H1 (cell line): ENCODE measurements around the gene MAP3K14. TPM values are rescaled to one million over a fixed set of nuclear protein-coding genes. Genes with fewer than 3 reads are reported as not detected.

Experiments used
- CTCF ChIA-PET: fragments of 300-600 bp; sonication (Branson Sonifier 250); formaldehyde crosslinking; loops from one replicate; lab custom pipeline; 2021; ENCODE audit not compliant: partially characterized antibody; lab: Charles Lee
- POLR2A ChIA-PET: fragments of 300-600 bp; sonication (Branson Sonifier 250); formaldehyde crosslinking; loops from one replicate; lab custom pipeline; 2021; ENCODE audit warnings: inconsistent platforms; ENCODE audit not compliant: partially characterized antibody; lab: Charles Lee
- DNase-seq, 2 experiments: peaks; one replicate each; pipeline versions ENCODE4 v3.0.0 to v3.0.0-alpha.2; 2010 to 2022; ENCODE audit warnings: low spot score in 2 of 2, low read depth in 1 of 2, mixed read lengths in 1 of 2
- FAIRE-seq: peaks from 2 replicates; lab custom pipeline; 2011; peaks lifted over from hg19 to GRCh38; lab: Jason Lieb, UNC
- H2AFZ ChIP-seq: 2 replicates; pipeline ENCODE4 v1.8.1; 2012; ENCODE audit warnings: low read length, inconsistent platforms
- H2AK5ac ChIP-seq: 2 replicates; pipeline ENCODE4 v1.6.1; 2013; ENCODE audit warnings: low read depth, low read length
- H2BK120ac ChIP-seq: replicated peaks from 2 replicates; pipeline ENCODE3; 2013; ENCODE audit warnings: low read depth, low read length, inconsistent platforms
- H2BK12ac ChIP-seq: 2 replicates; pipeline ENCODE4 v1.6.1; 2013; ENCODE audit warnings: low read depth, low read length
- H2BK15ac ChIP-seq: 2 replicates; pipeline ENCODE4 v1.6.1; 2013; ENCODE audit warnings: low read length
- H2BK20ac ChIP-seq: 2 replicates; pipeline ENCODE4 v1.6.1; 2013; ENCODE audit warnings: low read length
- H2BK5ac ChIP-seq: 2 replicates; pipeline ENCODE4 v1.6.1; 2013; ENCODE audit warnings: low read depth, low read length
- H3K14ac ChIP-seq: 2 replicates; pipeline ENCODE4 v1.6.1; 2013; ENCODE audit warnings: inconsistent platforms; ENCODE audit not compliant: insufficient read length
- H3K18ac ChIP-seq: 2 replicates; pipeline ENCODE4 v1.6.1; 2013; ENCODE audit warnings: low read length; ENCODE audit errors: extremely low read depth
- H3K23ac ChIP-seq: 2 replicates; pipeline ENCODE4 v1.6.1; 2013; ENCODE audit warnings: inconsistent platforms; ENCODE audit not compliant: insufficient read length
- H3K23me2 ChIP-seq: 2 replicates; pipeline ENCODE4 v1.6.1; 2013; ENCODE audit warnings: low read depth, low read length
- H3K27ac ChIP-seq: 2 replicates; pipeline ENCODE4 v1.6.1; 2011; ENCODE audit warnings: low read depth, low read length, inconsistent platforms
- H3K27me3 ChIP-seq, 4 experiments: replicated peaks in 1 of 4; 1 replicate in 1 of 4; 2 replicates in 3 of 4; pipeline versions ENCODE4 v1.6.1 to v1.8.1; 2011 to 2013; ENCODE audit warnings: low read length in 3 of 4, mild to moderate bottlenecking in 3 of 4, inconsistent platforms in 2 of 4, mixed read lengths in 2 of 4, moderate library complexity in 1 of 4; ENCODE audit not compliant: control insufficient read depth in 3 of 4, insufficient read depth in 3 of 4; ENCODE audit errors: extremely low read depth in 1 of 4
- H3K36me3 ChIP-seq, 4 experiments: 2 replicates each; pipeline versions ENCODE4 v1.6.1 to v1.8.1; 2011 to 2013; ENCODE audit warnings: mild to moderate bottlenecking in 4 of 4, low read length in 3 of 4, moderate library complexity in 2 of 4, control low read depth in 1 of 4, inconsistent platforms in 1 of 4; ENCODE audit not compliant: insufficient read depth in 4 of 4, control insufficient read depth in 2 of 4
- H3K4ac ChIP-seq: replicated peaks from 2 replicates; pipeline ENCODE3; 2013; ENCODE audit warnings: low read length, low read depth, mixed read lengths, inconsistent platforms; ENCODE audit not compliant: insufficient read length
- H3K4me1 ChIP-seq, 4 experiments: replicated peaks in 1 of 4; 1 replicate in 1 of 4; 2 replicates in 3 of 4; pipeline versions ENCODE4 v1.6.1 to v1.8.1; 2011 to 2013; ENCODE audit warnings: low read length in 3 of 4, inconsistent platforms in 2 of 4, mixed read lengths in 1 of 4; ENCODE audit not compliant: insufficient read depth in 4 of 4, control insufficient read depth in 3 of 4
- H3K4me2 ChIP-seq, 2 experiments: 2 replicates each; pipeline versions ENCODE4 v1.6.1 to v1.8.1; 2011 to 2013; ENCODE audit warnings: low read depth in 2 of 2, low read length in 2 of 2, control low read depth in 1 of 2, inconsistent platforms in 1 of 2, mild to moderate bottlenecking in 1 of 2; ENCODE audit not compliant: insufficient read depth in 1 of 2
- H3K4me3 ChIP-seq, 4 experiments: fragments of 200-600, 300-600 bp in 1 of 4; sonication (generic), shearing (Covaris generic), sonication (Bioruptor Twin) in 1 of 4; 2 replicates each; pipeline versions ENCODE4 v1.5.1 to v1.8.1; 2011 to 2016; ENCODE audit warnings: low read length in 4 of 4, low read depth in 3 of 4, control low read depth in 2 of 4, inconsistent platforms in 2 of 4, mild to moderate bottlenecking in 2 of 4, mixed read lengths in 1 of 4, moderate library complexity in 1 of 4; ENCODE audit not compliant: insufficient read depth in 2 of 4; ENCODE audit errors: extremely low read depth in 1 of 4
- H3K56ac ChIP-seq: replicated peaks from 2 replicates; pipeline ENCODE3; 2013; ENCODE audit warnings: low read depth, mild to moderate bottlenecking, mixed read lengths, low read length, inconsistent platforms; ENCODE audit not compliant: insufficient read length
- H3K79me1 ChIP-seq: 2 replicates; pipeline ENCODE4 v1.6.1; 2013; ENCODE audit warnings: low read depth, low read length, control low read depth
- H3K79me2 ChIP-seq, 2 experiments: 2 replicates each; pipeline versions ENCODE4 v1.6.1 to v1.8.1; 2012 to 2013; ENCODE audit warnings: low read length in 2 of 2, mild to moderate bottlenecking in 2 of 2, inconsistent platforms in 1 of 2; ENCODE audit not compliant: insufficient read depth in 2 of 2, control insufficient read depth in 1 of 2
- H3K9ac ChIP-seq, 4 experiments: replicated peaks in 1 of 4; 1 replicate in 1 of 4; 2 replicates in 3 of 4; pipeline versions ENCODE4 v1.6.1 to v1.8.1; 2011 to 2013; ENCODE audit warnings: low read depth in 3 of 4, low read length in 3 of 4, control low read depth in 2 of 4, mild to moderate bottlenecking in 2 of 4, moderate library complexity in 2 of 4, inconsistent platforms in 1 of 4; ENCODE audit errors: extremely low read depth in 1 of 4
- H3K9me3 ChIP-seq, 2 experiments: 2 replicates each; pipeline versions ENCODE4 v1.6.1 to v1.8.1; 2012 to 2013; ENCODE audit warnings: mild to moderate bottlenecking in 2 of 2, moderate library complexity in 2 of 2, control low read depth in 1 of 2, inconsistent platforms in 1 of 2, low read depth in 1 of 2, low read length in 1 of 2, mixed read lengths in 1 of 2; ENCODE audit not compliant: insufficient read depth in 2 of 2
- H4K20me1 ChIP-seq, 2 experiments: replicated peaks in 1 of 2; 2 replicates each; pipeline versions ENCODE3 to v1.8.1; 2011 to 2013; ENCODE audit warnings: inconsistent platforms in 2 of 2, low read length in 2 of 2, mild to moderate bottlenecking in 1 of 2; ENCODE audit not compliant: insufficient read depth in 2 of 2, control insufficient read depth in 1 of 2
- H4K5ac ChIP-seq: 2 replicates; pipeline ENCODE4 v1.6.1; 2013; ENCODE audit warnings: low read length, low read depth, mixed read lengths, inconsistent platforms; ENCODE audit not compliant: insufficient read length
- H4K8ac ChIP-seq: 2 replicates; pipeline ENCODE4 v1.8.0; 2013; ENCODE audit warnings: mild to moderate bottlenecking, moderate library complexity, low read length, inconsistent platforms; ENCODE audit not compliant: insufficient read depth; ENCODE audit errors: extremely low read depth
- H4K91ac ChIP-seq: replicated peaks from 2 replicates; pipeline ENCODE3; 2013; ENCODE audit warnings: low read length, mixed read lengths, inconsistent platforms; ENCODE audit not compliant: insufficient read length
- ASH2L ChIP-seq: fragments of 200-600, 300-600 bp; sonication (generic); IDR thresholded peaks from one replicate; pipeline ENCODE4 v1.7.1; 2017; ENCODE audit warnings: low read length
- KDM1A ChIP-seq: fragments of 200-600, 300-600 bp; sonication (generic); IDR thresholded peaks from 2 replicates; pipeline ENCODE4 v1.7.1; 2016; ENCODE audit warnings: mild to moderate bottlenecking, low read length, borderline replicate concordance
- NANOG ChIP-seq: IDR thresholded peaks from 2 replicates; pipeline ENCODE4 v1.6.1; 2011; ENCODE audit warnings: low read length, low read depth, mild to moderate bottlenecking, inconsistent platforms; ENCODE audit not compliant: insufficient read depth, poor library complexity, severe bottlenecking
- WGBS, 2 experiments: shearing (Covaris generic) in 1 of 2; methylation state at CpG; one replicate each; pipeline versions ENCODE4 v1.1.6 to v1.1.7; 2013 to 2015; ENCODE audit warnings: low lambda C conversion rate in 2 of 2, mixed read lengths in 2 of 2, inconsistent platforms in 1 of 2, low coverage in 1 of 2, missing lambda C conversion rate in 1 of 2; ENCODE audit not compliant: insufficient replicate concordance in 2 of 2, insufficient coverage in 1 of 2, insufficient read length in 1 of 2; ENCODE audit errors: extremely low coverage in 1 of 2, missing lambda C conversion rate in 1 of 2; 5-methylcytosine and 5-hydroxymethylcytosine counted together
- polyA plus RNA-seq, 7 experiments: library from polyadenylated mRNA; depleted of rRNA in 3 of 7; stranded (reverse) in 5 of 7; unstranded in 2 of 7; fragments of >200 nt in 5 of 7; fragments of 200-250 nt in 2 of 7; gene quantifications; 1 replicate in 5 of 7; 2 replicates in 1 of 7; 4 replicates in 1 of 7; pipeline versions ENCODE4 v1.2.1 to v1.2.3, GENCODE V29; 2011 to 2013; ENCODE audit warnings: missing spikeins in 2 of 7, mixed read lengths in 2 of 7
- total RNA-seq: library from RNA; stranded (reverse); fragmentation: NEBNext Ultra II Directional; extraction: Animal tissue kit (Norgen Biotek cat#: 25700); gene quantifications from 2 replicates; pipeline ENCODE4 v1.2.1, GENCODE V29; 2021

MAP3K14 gene
- total and polyA plus RNA-seq, 2 of the 8 experiments (the other 6 are each of a cell fraction or from before 2014, with no cell fraction given): 5.2 to 6.1 TPM

- H3K14ac ChIP-seq: no peak overlapping the region
- peaks cover 0 to 6% (median under 1%) of the 10 kb centered on the region in 4 experiments; a peak in 2 of 7 replicates for H3K27me3 ChIP-seq
- peaks cover 2 to 8% (median 4%) of the 10 kb centered on the region in 4 experiments; a peak in 6 of 7 replicates for H3K4me1 ChIP-seq
- no peak overlapping the region for H3K4ac ChIP-seq
- no peak overlapping the region; the same call in 1 of the 2 replicates for H2BK15ac ChIP-seq
- TF ChIP-seq KDM1A (0 out of 2 replicates have a peak, but pooled peaks have one; percentile 26), ASH2L (no peak), NANOG (no peak)
- POLR2A ChIA-PET: interaction anchor here (1.0 to 1.2 kb wide), 2 partner anchors 23 to 185 kb away, joined by 3 to 5 read pairs; partner anchors contain the start of gene MAP3K14
- H2BK5ac ChIP-seq: no peak overlapping the region
- H4K8ac ChIP-seq: no peak overlapping the region
- H3K23ac ChIP-seq: no peak overlapping the region
- no peak overlapping the region for H2AK5ac ChIP-seq
- no peak overlapping the region for H3K56ac ChIP-seq
- H3K9ac ChIP-seq: no peak overlapping the region
- no peaks in the 10 kb centered on the region for H3K23me2 ChIP-seq
- H3K27ac ChIP-seq: no peak overlapping the region
- no peak overlapping the region for H4K5ac ChIP-seq
- no peak overlapping the region for H3K18ac ChIP-seq
- DNase-seq (no peak), FAIRE-seq (no peak)
- no peak overlapping the region for H2BK120ac ChIP-seq
- H2BK12ac ChIP-seq: 0 out of 2 replicates have a peak overlapping the region, but pooled peaks have one; percentile 39
- H3K4me3 ChIP-seq: no peak overlapping the region
- H4K91ac ChIP-seq: no peak overlapping the region
- H2BK20ac ChIP-seq: peak overlapping the region; percentile 64; the same call in 1 of the 2 replicates
- WGBS, 2 experiments: 87% methylated on average over 8 of the region's 8 CpGs; no CpG with 5 or more reads in 1 of the 2 experiments
- no peaks in the 10 kb centered on the region for H3K79me2 ChIP-seq
- H3K36me3 ChIP-seq: no peaks in the 10 kb centered on the region
- H4K20me1 ChIP-seq: no peaks in the 10 kb centered on the region
- H2AFZ ChIP-seq: no peak overlapping the region
- no peak overlapping the region for H3K4me2 ChIP-seq
- H3K79me1 ChIP-seq: no peaks in the 10 kb centered on the region
- H3K9me3 ChIP-seq: no peaks in the 10 kb centered on the region
- CTCF ChIA-PET: interaction anchor here (1.1 to 1.2 kb wide), 2 partner anchors 27 to 63 kb away, joined by 3 to 4 read pairs; no protein-coding TSS in a partner anchor
Measured at GRCh38 chr17:45339646-45340605, 23.1 kb upstream of the MAP3K14 start.
